ENCODE results near the gene ELP2. TPM values are rescaled to one million over a fixed set of nuclear protein-coding genes. Genes with fewer than 3 reads are reported as not detected.
"Not testable (repeated sequence)": the region's sequence is repeated elsewhere in the genome, so short reads cannot be mapped to it uniquely, and the experiment has no call there.

Gene ELP2
- total RNA-seq, 1 donor from 2014 or later: 46.1 TPM

DNA sequence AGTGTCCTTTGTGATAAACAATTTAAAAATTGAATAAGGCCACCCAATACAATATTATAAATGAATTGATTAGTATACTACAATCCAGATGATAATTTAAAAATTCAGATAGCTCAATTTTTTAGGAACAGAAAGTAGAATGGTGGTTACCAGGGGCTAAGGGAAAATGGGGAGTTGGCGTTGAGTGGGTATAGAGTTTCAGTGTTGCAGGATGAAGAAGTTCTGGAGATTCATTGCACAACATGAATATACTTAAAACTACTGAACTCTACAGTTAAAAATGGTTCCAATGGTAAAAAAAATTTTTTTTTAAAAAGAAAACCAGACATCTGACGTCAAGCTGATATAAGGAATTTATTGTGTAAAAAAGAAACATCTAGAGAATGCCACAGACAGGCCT, 21.5 kb upstream of the ELP2 start:
- DNase-seq (ENCODE audit: low read depth): no peak
- TF ChIP-seq, protein P1, sequence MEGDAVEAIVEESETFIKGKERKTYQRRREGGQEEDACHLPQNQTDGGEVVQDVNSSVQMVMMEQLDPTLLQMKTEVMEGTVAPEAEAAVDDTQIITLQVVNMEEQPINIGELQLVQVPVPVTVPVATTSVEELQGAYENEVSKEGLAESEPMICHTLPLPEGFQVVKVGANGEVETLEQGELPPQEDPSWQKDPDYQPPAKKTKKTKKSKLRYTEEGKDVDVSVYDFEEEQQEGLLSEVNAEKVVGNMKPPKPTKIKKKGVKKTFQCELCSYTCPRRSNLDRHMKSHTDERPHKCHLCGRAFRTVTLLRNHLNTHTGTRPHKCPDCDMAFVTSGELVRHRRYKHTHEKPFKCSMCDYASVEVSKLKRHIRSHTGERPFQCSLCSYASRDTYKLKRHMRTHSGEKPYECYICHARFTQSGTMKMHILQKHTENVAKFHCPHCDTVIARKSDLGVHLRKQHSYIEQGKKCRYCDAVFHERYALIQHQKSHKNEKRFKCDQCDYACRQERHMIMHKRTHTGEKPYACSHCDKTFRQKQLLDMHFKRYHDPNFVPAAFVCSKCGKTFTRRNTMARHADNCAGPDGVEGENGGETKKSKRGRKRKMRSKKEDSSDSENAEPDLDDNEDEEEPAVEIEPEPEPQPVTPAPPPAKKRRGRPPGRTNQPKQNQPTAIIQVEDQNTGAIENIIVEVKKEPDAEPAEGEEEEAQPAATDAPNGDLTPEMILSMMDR (conservative IDR thresholded peaks at IDR 0.05; ENCODE audit: low read depth, low read length): no peak
- H3K4me3 ChIP-seq (ENCODE audit: low read depth, low read length): no peak overlapping the region

DNA sequence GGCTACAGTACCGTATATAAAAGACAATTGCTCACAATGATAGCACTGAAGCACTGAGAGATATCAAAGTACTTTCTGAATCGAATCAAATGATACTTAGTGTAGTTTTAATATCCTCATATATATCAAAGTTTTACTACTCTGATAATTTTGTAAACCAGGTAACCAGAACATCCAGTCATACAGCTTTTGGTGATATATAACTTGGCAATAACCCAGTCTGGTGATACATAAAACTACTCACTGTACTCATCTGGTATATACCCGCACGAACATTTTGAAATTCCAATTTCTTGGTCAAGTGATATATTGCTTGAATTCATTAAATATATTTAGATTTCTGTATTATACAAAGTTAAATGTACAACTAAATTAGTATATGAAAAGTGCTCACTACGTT, 21.1 kb upstream of the ELP2 start:
- no peak for DNase-seq (ENCODE audit: low read depth)
- TF ChIP-seq, protein P1 (conservative IDR thresholded peaks at IDR 0.05; ENCODE audit: low read depth, low read length): no peak
- no peak overlapping the region for H3K4me3 ChIP-seq (ENCODE audit: low read depth, low read length)

DNA sequence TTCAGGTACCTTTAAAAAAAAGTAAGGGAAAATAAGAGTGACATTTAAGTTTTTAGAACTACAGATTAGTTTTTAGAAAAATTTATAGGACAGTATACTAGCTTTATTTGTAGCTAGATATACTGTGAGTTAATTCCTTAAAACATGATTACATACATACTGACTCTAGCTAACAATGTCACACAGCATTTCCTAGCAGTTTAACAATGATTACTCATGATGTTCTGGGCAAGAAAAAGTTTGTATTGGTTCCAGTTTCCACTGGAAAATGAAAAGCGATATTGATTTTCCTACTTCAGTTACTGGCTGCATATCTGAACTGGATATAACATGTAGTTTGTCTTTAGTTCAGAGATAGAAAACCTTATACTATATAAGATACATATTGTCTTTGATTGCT, 20.0 kb upstream of the ELP2 start:
- no peak for DNase-seq (ENCODE audit: low read depth)
- no peak overlapping the region for H3K4me3 ChIP-seq (ENCODE audit: low read depth, low read length)
- TF ChIP-seq, protein P1 (conservative IDR thresholded peaks at IDR 0.05; ENCODE audit: low read depth, low read length): no peak

DNA sequence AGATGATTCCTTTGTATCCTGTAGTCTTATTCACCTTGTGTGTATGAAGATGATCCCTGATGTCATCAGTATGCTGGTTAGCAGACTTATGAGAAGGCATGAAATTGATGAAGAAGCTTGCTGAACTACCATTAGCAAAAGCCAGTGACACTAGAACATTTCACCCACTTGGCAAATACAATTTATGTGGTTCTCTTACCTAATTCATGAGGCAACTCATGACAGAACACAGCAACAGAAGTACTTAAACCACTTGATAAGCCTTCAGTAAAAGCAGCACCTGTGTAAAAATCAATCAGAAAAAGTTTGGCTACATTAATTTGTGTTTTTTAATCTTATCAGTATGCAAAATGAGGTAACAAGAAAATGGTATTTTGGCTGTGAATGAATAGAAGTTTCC, 17.4 kb upstream of the ELP2 start:
- DNase-seq (ENCODE audit: low read depth): no peak
- TF ChIP-seq, protein P1 (conservative IDR thresholded peaks at IDR 0.05; ENCODE audit: low read depth, low read length): no peak
- H3K4me3 ChIP-seq (ENCODE audit: low read depth, low read length): no peak overlapping the region

DNA sequence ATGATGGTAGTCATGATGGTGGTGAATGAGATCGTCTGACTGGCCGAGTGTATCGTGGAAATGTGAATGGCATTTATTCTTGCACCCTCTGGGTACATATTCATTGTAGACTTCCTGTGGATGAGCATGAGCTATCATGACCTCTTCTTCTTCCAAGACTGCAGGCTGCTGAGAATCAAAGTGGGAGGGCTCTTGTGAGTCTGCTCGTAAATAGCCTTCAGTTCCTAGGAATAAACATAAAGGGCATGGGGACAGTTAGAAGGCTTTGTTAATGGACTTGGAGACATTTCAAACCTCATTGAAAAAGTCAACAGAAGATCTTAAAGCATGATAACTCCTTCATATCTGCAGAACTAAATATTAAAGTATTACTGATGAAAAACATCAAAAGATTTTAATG, 15.4 kb upstream of the ELP2 start:
- DNase-seq (ENCODE audit: low read depth): no peak
- H3K4me3 ChIP-seq (ENCODE audit: low read depth, low read length): no peak overlapping the region
- TF ChIP-seq, protein P1 (conservative IDR thresholded peaks at IDR 0.05; ENCODE audit: low read depth, low read length): no peak

DNA sequence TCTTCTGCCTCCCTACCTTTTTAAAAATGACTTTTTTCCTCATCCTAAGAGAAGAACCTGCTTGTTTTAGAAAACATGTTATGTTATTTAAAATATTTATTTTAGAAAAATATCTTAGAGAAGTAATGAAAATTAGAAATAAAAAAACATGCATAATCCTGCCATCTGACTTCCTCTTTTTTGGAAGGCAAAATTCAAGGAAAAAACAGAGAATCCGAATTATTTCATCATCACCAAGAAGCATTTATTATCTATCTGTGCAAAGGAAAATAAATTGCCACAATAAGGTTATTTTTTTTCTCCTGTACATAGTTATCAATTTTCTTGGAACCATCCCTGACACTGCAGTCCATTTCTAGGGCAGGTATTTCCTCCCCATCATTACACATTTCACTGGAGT, 15.0 kb upstream of the ELP2 start:
- DNase-seq (ENCODE audit: low read depth): no peak
- TF ChIP-seq, protein P1 (conservative IDR thresholded peaks at IDR 0.05; ENCODE audit: low read depth, low read length): no peak
- no peak overlapping the region for H3K4me3 ChIP-seq (ENCODE audit: low read depth, low read length)

DNA sequence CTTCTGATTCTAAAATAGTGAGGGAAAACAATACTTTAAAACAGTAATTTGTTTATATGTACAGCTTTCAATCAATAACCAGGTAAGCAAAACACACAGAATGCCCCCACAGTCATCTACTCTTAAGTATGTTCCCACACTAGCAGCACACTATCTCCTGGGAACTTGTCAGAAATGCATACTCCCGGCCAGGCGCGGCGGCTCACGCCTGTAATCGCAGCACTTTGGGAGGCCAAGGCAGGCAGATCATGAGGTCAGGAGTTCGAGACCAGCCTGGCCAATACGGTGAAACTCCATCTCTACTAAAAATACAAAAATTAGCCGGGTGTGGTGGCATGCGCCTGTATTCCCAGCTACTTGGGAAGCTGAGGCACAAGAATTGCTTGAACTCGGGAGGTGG, 12.9 kb upstream of the ELP2 start:
- not testable (repeated sequence) for H3K4me3 ChIP-seq (ENCODE audit: low read depth, low read length); DNase-seq (ENCODE audit: low read depth)

DNA sequence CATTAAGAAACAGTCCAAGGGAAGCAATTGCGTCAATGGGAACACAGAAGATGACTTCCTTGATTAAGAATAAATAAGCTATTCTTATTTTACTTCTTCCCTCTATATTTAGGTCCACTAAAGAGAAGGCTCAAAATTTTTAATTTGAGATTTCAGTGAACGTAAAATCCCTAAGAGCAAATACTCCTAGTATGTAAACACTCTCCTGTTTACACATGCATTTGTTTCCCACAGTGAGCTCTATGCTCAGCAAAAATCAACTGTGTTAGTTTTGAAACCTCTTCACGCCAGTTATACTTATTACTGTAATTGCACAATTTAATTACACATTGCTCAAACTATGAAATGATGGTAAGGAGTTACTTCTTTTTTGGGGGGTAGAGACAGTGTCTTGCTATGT, 9.4 kb upstream of the ELP2 start:
- DNase-seq (ENCODE audit: low read depth): no peak
- no peak overlapping the region for H3K4me3 ChIP-seq (ENCODE audit: low read depth, low read length)
- TF ChIP-seq, protein P1 (conservative IDR thresholded peaks at IDR 0.05; ENCODE audit: low read depth, low read length): no peak
